GM13977 (cell line): ENCODE results near the gene NR3C1.

ENCODE experiments used
- DNase-seq: peaks from one replicate; pipeline ENCODE4 v3.0.0; 2012; ENCODE audit warnings: low spot score
- CTCF ChIP-seq: IDR thresholded peaks from 2 replicates; pipeline ENCODE4 v1.5.1; 2012; ENCODE audit warnings: mild to moderate bottlenecking, control low read depth; ENCODE audit not compliant: insufficient read depth; ENCODE audit errors: extremely low read depth, missing control alignments
- in situ Hi-C: fragments of 300-500 bp; cut with MboI; formaldehyde crosslinking; loops from one replicate; pipeline ENCODE4 v1.12.0; 2022; ENCODE audit warnings: low sequenced_read_pairs, low pct_unique_long_range_greater_than_20kb, mixed read lengths, inconsistent platforms; ENCODE audit not compliant: unreplicated experiment

NR3C1 gene

DNA sequence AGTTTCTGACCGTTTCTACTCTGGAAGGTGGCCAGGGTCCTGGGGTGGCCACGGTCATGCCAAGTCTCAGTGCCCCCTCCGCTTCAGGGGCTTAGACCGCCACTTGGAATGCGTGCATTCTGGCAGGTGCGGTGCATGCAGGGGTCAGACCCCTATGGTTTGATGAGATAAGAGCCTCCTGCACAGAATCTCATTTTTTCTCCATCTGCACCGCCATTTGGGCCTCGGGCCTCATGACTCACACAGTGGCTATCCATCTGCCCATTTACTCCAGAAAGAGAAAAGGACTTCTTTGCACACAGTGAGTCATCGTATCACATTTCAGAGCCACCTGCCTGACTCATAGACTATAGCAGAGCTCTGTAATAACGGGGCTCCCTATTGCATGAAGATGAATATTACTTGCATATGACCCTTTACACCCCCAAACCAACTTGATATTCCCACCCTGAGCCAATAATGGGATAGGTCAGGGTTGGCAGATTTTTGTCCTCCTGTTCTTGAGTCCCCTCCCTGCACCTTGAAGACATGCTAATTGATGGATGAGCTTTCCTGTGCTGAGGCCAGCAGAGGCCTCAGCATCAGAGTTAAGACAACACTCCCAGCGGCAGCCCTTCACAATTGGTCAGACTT lies 157.4 kb downstream of the NR3C1 start:
- DNase-seq = no peak
- TF ChIP-seq CTCF = no peak
- in situ Hi-C loops = no loop called here

GRCh38 chr5:143244990-143245389 lies 158.5 kb downstream of the NR3C1 start:
- TF ChIP-seq CTCF = no peak
- no peak for DNase-seq
- in situ Hi-C loops = no loop called here

DNA sequence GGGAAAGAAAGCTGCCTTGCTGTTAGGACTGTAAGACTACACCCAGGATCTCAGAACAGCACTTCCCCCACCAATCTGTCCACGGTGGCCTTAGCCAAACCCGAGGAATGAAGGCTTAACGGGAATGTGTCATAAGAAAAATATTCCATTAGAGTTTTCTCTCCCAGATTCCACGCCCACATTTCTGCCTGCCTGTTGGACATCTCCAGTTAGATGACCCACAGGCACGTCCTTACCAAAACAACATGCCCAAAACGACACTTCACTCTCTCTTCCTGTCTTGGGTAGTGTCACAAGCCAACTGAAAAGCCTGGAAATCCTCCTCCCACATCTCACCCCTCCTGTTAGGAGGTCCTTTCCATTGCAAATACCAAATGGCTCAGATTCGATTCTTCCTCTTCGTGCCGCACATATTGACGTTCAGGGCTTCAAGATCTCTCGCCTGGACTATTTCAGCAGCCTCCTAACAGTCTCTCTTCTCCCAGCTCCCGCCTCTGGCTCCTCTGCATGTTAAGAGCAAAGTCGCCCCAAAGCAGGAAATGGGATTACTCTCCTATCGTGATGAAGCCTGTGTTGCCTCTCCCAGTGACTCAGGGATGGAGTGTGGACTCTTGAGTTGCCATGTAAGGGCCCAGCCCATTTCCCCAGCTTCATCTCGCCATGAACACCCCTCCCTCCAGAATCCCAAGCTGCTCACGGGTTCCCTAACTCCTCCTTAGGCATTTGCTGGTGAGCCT lies 159.3 kb downstream of the NR3C1 start:
- TF ChIP-seq CTCF = no peak
- in situ Hi-C loops = no loop called here
- DNase-seq = no peak

DNA sequence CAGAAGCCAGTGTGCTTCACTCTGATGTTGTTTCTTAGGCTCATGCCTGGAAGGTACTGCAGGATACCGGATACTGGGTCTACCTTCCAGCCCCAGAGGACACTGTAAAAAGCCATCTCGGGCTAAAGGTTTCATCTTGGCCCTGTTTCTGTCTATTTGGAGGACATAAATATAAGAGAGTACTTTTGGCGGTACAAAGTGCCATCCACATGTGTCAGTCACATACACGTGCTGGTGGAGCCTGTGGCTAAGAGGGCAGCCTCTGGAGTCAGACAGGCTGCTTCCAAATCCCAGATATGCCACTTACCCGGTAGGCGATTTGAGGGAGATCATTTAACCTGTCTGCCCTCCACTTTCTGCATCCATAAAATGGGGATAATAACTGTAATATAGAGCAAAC lies 160.4 kb downstream of the NR3C1 start:
- in situ Hi-C loops = no loop called here
- no peak for TF ChIP-seq CTCF
- no peak for DNase-seq

- TF ChIP-seq CTCF = no peak
- no peak for DNase-seq
- in situ Hi-C loops = no loop called here
These were observed 161.6 kb downstream of the NR3C1 start for GRCh38 chr5:143241892-143242291.

- in situ Hi-C loops = no loop called here
- TF ChIP-seq CTCF = no peak
- no peak for DNase-seq
These were observed 163.5 kb downstream of the NR3C1 start for GRCh38 chr5:143239882-143240518.
